SH-SY5Y (cell line): ENCODE measurements around the gene DLG4.

Experiments used
- GATA2 ChIP-seq: IDR thresholded peaks from 2 replicates; pipeline ENCODE4 v1.6.1; 2011; ENCODE audit warnings: mild to moderate bottlenecking, low read depth, low read length
- GATA3 ChIP-seq: IDR thresholded peaks from 2 replicates; pipeline ENCODE4 v1.6.1; 2011; ENCODE audit warnings: low read depth, mild to moderate bottlenecking, low read length, moderate library complexity

DNA sequence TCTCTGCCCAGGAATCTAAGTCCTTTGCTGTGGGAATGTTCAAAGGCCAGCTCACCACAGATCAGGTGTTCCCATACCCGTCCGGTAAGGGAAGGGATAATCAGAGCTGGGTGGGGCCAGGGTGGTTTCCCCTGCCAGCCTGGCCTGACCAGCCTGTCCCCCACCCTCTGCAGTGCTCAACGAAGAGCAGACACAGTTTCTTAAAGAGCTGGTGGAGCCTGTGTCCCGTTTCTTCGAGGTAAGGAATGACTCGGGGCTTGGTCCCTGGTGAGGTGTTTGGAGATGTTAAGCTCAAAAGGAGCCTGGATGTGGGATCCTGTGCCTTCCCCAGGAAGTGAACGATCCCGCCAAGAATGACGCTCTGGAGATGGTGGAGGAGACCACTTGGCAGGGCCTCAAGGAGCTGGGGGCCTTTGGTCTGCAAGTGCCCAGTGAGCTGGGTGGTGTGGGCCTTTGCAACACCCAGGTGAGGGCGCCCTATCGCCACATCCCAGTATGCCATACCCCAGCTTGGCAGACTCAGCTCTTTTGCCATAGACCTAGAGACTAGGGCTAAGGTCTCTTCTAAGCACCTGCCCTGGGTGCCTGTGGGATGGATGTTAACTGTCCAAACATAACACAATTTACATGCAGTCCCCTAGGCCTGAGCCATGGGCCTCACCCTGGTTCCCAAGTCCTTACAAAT, 1.1 kb upstream of the DLG4 start:
- TF ChIP-seq GATA2 (no peak), GATA3 (no peak)
